Dermis blood vessel endothelial cell (primary cell): ENCODE measurements around the gene TTC38. TPM values are rescaled to one million over a fixed set of nuclear protein-coding genes. Genes with fewer than 3 reads are reported as not detected.

Source experiments
- DNase-seq: peaks from one replicate; pipeline ENCODE4 v3.0.0; 2010
- total RNA-seq: library from RNA; depleted of rRNA; stranded (reverse); fragments of >200 nt; gene quantifications from 2 replicates; pipeline ENCODE4 v1.2.3, GENCODE V29; 2014

Gene TTC38
- 34.9 and 50.9 TPM in 2 replicates for total RNA-seq

DNA sequence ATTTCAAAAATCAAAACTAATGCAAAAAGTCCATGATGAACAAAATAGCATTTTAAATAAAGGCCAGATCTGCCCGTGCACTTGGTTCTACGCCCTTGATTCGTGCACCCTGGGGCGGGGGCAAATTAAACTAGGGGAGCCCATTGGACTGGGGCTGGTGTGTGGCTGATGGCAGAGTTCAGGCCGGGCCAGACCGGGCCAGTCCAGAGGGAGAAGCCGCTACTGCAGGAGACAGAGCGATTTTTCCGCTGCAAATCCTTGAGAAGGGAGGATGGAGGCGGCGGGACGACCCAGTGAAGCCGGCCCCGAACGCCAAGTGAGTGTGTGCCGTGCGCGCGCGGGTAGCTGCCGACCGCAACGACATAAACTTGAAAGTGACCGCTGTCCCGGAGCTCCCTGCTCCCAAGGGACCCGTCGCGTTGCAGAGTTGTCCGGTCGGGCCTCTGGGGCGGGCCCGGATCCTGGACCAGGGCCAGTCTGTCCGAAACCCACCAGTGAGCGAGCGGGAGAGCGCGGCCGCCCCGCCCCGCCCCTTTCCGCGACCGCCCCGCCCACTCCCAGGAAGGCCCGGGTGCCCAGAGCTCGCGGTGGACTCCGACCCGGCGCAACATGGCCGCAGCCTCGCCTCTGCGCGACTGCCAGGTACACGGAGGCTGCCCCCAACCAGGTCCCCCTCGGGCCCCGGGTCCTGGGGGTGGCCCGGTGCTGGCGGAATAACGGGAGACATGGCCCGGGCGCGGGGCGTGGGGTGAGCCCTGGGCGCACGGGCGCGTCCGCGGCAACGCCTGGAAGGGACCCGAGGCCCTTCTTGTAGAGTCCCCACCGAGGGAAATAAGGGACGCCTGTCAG lies at the start of gene TTC38:
Gene TTC38, plus strand, starts transcription at position 578 of the 849 bp plus-strand sequence. Its CDS starts 32 bp downstream, at position 610.
- peak; percentile 82 for DNase-seq

DNA sequence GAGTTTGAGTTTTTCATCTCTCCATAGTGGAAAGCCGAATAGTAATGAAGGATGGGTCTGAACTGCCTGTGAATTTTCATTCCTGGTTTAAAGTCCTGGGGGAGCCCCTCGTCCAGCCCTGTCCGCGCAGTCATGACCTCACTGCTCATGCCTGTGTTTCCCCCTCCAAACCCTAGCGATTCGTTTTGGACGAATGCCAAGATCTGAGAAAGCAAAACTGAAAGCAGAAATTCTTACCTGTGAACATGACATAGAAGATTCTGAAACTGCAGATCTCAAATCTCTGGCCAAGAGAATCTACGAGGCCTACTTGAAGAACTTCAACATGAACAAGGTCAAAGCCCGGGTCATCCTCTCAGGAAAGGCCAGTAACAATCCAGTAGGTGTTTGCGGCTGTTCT lies 48.2 kb upstream of the TTC38 start:
- DNase-seq: no peak

DNA sequence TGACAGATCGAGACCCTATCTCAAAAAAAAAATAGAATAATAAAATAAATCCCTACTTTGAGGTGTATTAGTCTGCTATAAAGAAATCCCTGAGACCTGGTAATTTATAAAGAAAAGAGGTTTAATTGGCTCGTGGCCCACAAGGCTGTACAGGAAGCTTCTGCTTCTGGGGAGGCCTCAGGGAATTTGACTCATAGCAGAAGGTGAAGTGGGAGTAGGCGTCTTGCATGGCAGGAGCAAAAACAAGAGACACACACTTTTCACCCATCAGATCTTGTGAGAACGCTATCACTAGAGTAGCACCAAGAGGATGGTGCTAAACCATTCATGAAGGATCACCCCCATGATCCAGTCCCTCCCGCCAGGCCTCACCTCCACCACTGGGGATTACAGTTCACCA lies 46.9 kb upstream of the TTC38 start:
- peak; percentile 41 for DNase-seq

DNA sequence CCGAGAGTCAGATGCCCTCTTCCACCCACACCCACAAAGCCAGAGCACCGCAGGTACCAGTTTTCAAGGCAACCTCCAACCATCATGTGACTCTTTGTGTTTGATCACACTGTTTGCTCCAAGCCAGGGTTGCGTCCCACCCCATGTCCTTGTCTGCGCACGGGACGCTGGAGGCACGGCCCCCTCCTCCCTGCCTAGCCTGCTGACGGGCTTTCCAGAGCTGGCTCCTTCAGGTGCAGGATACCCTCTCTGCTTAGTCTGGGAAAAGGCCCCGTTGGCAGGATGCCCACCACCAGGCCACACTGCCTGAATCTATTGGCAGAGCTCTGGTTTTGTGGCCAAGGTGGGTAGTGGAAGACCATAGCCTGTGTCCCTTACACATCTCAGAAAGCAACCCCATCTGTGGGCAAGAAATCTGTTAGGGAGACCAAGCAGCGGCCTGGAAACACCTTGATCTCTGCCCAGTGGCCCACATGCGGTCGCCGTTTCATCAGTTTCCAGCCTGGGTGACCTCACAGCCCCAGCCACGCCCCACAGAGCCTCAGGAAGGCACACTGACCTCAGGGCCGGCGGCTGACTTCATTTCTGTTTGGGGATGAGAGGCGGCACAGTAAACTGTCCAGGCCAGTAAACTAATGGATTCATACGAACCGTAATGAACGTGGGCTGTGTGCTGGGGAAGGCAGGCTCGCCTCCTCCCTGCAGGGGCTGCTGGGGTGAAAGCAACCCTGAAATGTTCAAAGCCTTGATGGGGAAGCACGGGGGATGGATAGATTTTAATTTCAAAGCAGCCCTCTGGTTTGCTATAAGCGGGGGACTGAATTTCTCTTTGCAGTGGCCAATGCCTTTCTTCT lies 43.5 kb upstream of the TTC38 start:
- no peak for DNase-seq

DNA sequence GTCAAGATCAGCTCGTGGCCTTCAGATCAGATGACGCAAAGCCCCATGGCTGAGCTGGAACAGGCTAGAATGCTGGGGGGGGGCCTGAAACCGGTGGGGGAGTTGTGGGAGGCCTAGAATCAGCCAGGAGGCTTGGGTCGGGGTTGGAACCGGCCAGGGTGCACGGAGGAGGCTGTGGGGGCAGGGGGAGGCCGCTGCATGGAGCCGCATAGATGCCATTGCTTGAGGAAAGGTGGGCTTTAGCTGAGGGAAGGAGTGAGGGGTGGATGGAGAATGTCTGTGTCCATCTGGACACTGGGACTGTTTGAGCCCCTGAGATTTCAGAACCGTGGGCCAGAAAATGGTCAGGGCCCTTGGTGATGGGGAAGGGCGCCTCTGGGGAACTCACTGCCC lies 42.9 kb upstream of the TTC38 start:
- DNase-seq: no peak

DNA sequence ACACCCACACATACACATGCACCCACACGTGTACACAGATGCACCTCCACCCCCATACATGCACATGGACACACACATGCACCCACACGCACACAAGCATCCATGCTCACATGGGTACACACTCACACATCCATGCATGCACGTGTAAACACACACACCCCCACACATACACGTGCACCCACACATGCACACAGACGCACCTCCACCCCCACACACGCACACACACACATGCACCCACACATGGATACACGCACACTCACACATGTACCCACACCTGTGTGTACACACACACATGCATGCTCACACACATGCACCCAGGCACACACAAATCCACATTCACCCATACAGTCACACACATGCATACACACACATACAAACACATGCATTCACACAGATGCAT lies 42.2 kb upstream of the TTC38 start:
- DNase-seq: no peak

DNA sequence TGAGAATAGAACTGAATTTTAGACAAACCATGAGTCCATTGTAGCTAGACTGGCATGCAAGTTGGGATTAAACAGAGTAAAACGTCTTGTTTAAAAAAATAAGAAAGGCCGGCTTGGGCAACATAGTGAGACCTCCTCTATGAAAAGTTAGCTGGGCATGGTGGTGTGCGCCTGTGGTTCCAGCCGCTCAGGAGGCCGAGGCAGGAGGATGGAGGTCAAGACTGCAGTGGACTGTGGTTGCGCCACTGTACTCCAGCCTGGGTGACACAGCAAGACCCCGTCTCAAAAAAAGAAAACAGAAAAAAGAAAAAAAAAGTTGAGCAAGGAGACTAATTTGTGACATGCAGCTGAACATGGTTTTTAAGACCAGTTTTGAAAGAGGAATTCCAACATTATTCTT lies 41.2 kb upstream of the TTC38 start:
- DNase-seq: no peak

DNA sequence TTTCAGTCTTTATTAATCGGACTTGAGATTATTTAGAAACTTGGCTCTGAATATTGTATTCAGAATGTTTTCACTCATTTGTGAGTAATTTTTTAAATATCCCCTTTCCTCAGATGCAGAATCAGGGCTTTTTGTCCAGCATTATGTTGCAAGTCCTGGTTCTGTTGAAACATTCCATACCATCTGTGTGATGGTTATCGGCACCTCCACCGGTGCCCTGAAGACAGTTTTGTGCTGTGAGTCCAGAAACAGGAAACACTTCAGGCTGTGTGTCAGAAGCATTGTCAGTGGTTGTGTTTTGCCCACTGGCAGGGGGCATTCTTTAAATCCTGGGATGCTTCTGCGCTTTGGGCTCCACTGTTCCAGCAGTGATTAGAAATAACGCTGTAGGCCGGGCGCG lies 38.1 kb upstream of the TTC38 start:
- DNase-seq: no peak

DNA sequence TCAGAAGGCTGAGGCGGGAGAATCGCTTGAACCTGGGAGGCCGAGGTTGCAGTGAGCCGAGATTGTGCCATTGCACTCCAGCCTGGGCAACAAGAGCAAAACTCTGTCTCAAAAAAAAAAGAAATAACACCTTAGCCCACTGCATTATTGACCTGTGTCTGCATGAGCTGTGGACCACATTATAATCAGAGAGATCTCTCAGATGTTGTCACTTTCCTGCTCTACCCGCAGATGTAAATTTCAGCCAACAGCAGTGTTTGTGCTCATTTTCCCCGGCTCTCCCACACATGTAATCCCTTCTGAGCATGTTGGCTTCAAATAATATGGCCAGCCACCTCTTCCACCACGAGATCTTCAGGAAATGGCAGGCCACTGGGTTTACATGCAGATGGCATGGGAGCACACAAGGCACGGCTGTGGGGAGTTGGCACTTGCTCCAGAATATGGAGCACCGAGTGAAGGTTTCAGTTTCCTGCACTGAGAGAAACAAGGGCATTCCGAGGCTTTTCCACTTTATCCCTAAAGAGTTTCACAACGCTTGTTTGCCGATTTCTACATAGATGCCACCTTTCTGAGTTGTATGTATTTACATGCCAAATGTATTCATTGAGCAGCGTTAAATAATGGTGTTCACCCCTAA lies 37.4 kb upstream of the TTC38 start:
- DNase-seq: no peak

DNA sequence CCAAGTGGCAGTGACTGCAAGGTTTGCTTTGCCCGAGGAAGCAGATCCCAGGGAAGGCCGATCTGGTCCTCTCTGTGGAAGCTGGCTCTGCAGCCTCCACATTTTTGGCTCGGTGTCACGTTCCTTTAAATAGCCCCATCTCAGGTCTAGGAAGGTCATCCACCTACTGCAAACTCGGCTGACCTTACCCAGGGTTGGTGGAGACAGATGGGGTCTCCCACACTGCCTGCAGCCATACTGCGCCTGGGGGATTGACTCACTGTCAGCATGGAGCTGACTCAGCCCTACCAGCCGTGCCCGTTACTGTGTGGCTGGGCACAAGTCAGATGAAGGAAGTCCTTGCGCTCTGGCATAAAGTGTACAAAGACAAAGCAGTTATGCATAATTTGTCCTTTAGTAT lies 34.6 kb upstream of the TTC38 start:
- peak; percentile 65 for DNase-seq

DNA sequence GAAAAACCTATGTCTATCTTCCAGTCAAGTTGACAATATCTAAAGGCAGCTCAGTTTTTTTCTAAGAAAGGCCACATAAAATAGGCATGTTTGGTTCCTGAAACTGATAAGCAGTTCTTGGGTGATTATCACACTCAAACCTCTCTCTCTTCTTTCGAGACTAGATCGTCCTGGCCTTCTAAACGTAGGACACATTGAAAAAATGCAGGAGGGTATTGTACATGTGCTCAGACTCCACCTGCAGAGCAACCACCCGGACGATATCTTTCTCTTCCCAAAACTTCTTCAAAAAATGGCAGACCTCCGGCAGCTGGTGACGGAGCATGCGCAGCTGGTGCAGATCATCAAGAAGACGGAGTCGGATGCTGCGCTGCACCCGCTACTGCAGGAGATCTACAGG lies 32.8 kb upstream of the TTC38 start:
- no peak for DNase-seq

DNA sequence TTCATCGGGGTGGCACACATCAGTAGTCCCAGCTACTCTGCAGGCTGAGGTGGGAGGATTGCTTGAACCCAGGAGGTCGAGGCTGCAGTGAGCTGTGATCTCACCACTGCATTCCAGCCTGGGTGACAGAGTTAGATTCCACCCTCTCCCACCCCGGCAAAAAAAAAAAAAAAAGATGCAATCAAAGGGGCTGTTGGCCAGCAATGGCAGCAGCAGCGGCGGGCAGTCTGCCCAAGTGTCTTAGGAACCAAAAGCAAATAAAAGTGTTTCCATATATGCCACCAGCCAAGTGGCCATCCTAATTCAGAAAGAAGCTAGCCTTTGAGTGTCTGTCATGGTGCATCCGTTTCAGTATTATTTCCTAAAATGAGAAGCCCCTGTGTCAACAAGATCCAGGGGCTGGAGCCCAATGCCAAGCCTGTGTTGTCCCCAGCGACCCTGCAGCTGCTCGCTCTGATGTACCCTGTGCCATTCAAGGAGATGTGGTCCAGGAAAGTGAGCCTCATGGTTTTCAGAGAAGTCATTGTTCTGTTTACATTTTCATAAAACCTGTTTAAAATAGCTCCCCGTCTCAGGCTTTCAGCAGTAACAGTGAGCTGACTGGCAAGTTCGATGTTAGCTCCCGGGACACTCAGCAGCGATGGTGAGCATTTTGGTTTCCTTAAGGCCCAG lies 30.2 kb upstream of the TTC38 start:
- no peak for DNase-seq

DNA sequence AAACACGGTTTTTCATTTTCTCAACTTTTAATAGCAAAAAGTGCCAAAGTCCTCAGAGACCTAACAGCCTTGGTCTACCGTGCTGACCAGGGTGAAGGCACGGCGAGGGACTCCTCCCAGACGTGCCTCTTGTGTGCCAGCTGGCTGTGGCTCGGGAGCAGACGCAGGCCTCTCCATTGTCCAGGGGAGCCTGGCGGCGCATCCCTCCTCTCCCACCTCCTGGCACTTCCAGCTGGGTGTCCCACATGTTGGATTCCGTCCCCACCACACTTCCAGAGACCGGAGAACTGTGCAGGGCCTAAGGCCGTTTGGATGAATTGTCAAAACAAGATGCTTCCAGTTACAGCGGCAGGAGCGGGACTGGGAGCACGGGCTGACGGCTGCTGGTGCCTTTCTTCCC lies 29.3 kb upstream of the TTC38 start:
- DNase-seq: no peak

DNA sequence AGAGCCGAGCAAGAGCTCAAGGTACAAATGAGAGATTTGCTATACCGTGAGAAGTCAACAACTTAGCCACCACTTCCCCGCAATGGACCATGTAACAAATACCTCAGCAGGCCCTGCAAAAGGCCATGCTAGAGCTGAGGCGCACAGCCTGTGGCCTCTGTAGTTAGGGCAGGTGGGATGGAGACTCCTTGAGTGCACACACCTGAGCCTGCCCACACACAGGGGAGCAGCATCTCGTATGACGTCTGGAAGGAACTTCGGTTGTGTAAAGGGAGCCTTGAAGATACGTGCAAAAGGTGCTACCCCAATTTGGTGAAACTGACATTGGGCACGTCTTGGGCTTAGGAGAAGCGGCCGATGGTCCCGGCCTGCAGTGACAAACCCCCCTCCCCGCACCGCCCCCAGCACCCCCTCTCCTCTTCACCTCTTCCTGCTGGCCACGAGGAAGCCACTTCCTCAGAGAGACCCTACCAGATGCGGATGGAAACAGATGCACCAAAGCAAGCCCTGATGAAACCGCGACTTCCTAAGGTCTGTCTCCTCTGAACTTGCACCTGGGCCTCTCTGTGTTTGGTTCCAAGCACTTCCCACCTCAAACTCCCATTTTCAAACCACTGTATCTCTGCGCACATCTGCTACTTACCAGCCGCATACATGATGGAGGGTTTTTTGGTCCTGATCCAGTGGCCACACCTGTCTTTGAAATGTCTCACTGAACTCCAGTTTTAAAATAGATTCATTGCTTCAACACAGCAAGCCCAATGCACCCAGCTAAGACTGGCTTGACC lies 28.4 kb upstream of the TTC38 start:
- no peak for DNase-seq

DNA sequence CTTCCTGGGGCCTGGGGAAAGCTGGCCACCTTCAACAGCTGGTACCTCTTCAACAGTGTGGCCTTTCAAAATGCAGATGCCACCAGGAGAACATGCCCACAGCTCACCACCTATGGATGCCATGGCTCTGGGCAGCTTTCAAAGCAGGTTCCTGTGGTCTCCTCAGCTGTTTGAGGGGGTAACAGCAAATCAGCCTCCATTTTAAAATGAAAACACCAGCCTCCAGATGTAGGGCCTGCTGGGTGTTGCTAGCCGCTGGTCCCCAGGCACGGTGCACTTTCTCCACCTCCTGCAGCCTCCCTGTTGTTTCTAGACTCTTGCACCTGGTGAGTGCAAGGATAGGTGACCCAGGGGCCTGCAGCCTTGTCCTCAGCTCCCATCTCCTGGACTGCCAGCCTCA lies 27.7 kb upstream of the TTC38 start:
- DNase-seq: no peak

DNA sequence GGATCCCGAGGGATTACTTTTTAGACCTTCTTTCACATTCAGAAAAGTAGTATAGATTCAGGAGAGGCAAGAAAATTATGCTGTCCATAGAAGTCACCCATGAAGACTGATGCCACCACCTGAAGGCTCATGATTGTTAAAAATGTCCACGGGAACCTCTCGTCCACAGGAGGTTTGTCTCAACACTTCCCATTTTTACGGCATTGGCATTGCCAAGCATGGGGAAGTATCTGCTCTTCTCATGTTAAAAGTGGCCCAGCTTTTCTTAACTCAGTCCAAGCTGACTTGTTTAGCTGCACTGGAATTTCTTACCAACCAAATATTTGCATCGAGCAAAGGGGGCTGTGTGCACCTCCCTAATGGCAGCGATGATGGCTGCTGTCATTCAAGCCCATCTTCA lies 27.3 kb upstream of the TTC38 start:
- DNase-seq: no peak

DNA sequence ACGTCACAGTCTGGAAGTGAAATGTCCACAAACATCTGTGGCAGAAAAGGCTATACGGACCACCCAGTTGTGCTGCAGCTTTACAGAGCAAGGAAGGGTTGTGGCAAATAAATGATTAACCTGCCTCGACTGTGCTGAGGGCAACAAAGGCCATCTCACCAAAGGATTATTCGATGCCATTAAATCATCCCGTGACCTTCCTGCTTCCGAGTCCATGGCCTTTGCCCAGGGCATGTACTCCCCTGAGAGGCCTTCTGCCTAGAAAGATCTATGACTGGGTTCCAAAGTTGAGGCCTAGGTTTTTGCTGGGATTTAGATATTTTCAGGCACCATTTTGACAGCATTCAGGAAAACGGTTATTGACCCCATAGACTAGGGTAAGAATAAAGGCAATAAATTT lies 26.9 kb upstream of the TTC38 start:
- no peak for DNase-seq

DNA sequence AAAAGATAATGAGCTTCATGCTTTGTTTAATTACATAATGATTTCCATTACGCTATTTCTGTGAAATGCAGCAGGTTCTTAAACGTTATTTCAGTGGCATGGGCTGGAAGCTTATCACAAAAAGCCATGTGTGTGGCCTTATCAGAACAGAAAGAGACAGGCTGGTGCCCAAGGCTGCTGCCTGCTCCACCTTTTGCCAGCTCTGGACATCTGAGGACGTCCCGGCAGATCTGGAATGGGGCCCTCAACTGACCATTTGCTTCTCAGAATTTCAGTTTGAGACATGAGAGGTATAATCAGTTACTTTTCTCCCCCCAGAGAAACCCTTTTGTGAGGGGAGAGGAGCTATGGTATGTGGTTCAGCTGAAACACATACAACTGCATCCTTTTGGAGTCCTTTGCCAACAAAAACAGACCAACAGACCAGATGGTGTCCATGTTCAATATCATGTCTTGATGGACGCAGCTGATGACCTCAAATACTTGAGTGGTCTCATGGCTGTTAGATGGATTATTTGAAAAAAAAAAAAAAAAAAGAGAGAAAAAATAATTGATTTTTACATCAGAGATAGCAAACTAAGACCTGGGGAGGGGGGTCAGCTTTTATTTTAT lies 26.3 kb upstream of the TTC38 start:
- DNase-seq: no peak

DNA sequence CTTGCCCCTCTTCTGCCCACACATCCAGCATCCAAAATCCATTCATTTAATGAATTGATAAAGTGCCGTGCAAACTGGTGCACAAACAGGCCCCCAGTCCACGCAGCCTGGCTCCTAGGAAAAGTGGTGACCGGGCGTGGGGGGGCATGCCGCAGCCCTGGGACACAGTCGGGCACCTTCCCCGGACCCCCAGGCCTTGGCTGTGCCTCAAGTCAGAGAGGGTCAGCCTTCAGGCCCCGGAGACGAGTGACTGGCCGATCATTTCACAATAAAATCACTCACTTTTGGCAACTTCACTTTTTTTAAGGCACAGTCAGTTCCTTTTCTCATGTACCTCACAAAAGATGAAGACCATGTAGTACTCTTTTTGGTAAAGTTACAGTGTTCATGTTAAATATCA lies 25.7 kb upstream of the TTC38 start:
- no peak for DNase-seq

DNA sequence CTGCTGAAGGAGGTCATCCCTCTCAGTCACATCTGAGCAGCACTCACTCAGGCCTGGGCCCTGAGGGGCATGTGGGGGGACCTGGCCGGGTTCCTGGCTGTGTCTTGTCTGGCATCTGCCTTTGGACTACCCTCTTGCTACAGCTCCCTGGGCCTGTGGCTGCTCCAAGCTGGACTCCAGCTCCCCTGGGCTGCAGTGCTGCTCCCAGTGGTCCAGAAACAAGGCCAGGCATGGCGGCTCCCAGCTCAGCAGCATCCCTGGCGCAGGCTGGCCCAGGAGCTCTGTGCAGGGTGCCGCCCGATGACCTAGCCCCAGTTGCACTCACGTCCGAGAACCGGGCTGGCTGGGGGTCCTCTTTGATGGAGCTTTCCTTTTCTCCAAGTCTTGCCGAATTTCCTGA lies 23.0 kb upstream of the TTC38 start:
- DNase-seq: no peak

DNA sequence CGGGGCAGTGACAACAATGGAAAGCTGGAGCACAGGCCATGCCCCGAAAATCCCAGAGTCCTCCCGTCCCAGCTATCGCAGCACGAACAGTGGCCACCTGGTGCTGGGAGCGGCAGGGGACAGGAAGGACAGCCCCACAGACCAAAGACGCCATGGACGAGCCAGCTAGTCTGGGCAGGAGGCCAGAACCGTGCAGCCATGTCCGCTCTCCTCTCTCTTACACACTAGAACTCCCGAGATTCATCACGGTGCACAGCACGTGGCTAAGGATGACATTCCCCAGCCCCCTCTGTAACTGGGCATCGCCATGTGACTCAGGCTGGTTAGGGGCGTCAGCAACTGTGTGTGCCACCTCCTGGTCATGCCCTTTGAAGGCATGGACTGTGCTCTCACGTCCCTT lies 22.3 kb upstream of the TTC38 start:
- peak; percentile 47 for DNase-seq

DNA sequence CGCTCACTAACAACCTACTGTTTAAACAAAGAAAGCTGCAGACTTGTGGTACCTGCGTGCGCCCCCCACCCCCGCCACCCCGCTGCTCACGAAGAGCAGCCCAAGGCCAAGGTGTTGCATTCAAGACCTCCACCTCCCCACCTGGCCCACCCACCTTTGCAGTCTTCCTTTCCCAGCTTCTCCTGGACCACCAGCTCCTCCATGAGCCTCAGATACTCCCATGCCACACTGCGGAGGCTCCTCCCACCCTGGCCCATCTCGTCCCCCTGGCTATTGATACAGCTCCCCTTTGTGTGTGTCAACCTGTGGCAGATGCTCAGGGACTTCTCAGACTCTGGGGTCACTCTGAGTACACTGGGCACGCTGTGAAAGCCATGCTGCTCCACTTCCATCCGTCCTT lies 21.6 kb upstream of the TTC38 start:
- no peak for DNase-seq
